GM12872 (cell line): ENCODE data around the gene GRB2.

Experiments
- CTCF ChIP-seq: IDR thresholded peaks from 3 replicates; pipeline ENCODE4 v1.5.1; 2011; ENCODE audit warnings: low read depth, mild to moderate bottlenecking, low read length, moderate library complexity; ENCODE audit not compliant: insufficient read depth

GRB2 gene

GRCh38 chr17:75288359-75288758 is 117.1 kb downstream of the GRB2 start:
- no peak for TF ChIP-seq CTCF

GRCh38 chr17:75287221-75287620 is 118.3 kb downstream of the GRB2 start:
- no peak for TF ChIP-seq CTCF

- no peak for TF ChIP-seq CTCF
Measured at GRCh38 chr17:75285123-75285522, 120.4 kb downstream of the GRB2 start.

- TF ChIP-seq CTCF: no peak
Measured at GRCh38 chr17:75277664-75278071, 127.8 kb downstream of the GRB2 start.

- no peak for TF ChIP-seq CTCF
Measured at GRCh38 chr17:75273977-75274708, 131.3 kb downstream of the GRB2 start.

- TF ChIP-seq CTCF: no peak
Measured at GRCh38 chr17:75272848-75273184, 132.7 kb downstream of the GRB2 start.

- 0 out of 3 replicates have a peak, but pooled peaks have one; percentile 3 for TF ChIP-seq CTCF
Measured at GRCh38 chr17:75271955-75272847, 133.3 kb downstream of the GRB2 start.
